ENCODE measurements around the gene SKIDA1.

Gene SKIDA1

DNA sequence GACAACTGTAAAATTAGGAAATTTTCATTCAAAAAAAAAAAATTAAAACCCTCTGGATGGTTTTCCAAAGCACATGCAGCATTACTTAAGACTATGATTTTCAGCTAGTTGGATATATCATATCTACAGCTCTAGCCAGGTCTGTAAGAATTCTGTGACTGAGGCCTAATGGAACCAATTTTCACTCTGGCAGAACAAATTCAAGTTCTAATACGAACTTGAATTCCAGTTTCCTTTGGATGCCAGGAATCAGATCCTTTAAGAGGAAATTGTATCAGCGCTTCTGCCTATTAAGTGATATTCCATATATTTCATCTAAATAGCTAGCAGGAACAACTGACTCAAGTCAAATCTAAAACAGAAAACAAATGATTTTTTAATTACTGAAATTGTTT lies 34.8 kb downstream of the SKIDA1 start:
- no peak overlapping the region for H3K27ac ChIP-seq (replicated peaks)
- no peak for DNase-seq (ENCODE audit: low read depth in 1 of 2, low spot score in 1 of 2)
- H3K4me3 ChIP-seq (replicated peaks; ENCODE audit: insufficient read depth, low read length) = no peak overlapping the region
- no peak for TF ChIP-seq GABPA (IDR thresholded peaks at IDR 0.05; ENCODE audit: low read depth)
- no peak for TF ChIP-seq SPI1 (IDR thresholded peaks at IDR 0.05; ENCODE audit: borderline replicate concordance, low read depth)
- no peak for TF ChIP-seq CTCF (IDR thresholded peaks at IDR 0.05; ENCODE audit: insufficient read depth, low read length)
- no peak for TF ChIP-seq POLR2AphosphoS5 (IDR thresholded peaks at IDR 0.05; ENCODE audit: low read depth)
- TF ChIP-seq, protein P1, sequence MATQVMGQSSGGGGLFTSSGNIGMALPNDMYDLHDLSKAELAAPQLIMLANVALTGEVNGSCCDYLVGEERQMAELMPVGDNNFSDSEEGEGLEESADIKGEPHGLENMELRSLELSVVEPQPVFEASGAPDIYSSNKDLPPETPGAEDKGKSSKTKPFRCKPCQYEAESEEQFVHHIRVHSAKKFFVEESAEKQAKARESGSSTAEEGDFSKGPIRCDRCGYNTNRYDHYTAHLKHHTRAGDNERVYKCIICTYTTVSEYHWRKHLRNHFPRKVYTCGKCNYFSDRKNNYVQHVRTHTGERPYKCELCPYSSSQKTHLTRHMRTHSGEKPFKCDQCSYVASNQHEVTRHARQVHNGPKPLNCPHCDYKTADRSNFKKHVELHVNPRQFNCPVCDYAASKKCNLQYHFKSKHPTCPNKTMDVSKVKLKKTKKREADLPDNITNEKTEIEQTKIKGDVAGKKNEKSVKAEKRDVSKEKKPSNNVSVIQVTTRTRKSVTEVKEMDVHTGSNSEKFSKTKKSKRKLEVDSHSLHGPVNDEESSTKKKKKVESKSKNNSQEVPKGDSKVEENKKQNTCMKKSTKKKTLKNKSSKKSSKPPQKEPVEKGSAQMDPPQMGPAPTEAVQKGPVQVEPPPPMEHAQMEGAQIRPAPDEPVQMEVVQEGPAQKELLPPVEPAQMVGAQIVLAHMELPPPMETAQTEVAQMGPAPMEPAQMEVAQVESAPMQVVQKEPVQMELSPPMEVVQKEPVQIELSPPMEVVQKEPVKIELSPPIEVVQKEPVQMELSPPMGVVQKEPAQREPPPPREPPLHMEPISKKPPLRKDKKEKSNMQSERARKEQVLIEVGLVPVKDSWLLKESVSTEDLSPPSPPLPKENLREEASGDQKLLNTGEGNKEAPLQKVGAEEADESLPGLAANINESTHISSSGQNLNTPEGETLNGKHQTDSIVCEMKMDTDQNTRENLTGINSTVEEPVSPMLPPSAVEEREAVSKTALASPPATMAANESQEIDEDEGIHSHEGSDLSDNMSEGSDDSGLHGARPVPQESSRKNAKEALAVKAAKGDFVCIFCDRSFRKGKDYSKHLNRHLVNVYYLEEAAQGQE (IDR thresholded peaks at IDR 0.05; ENCODE audit: insufficient replicate concordance, low read depth) = no peak
- no peaks in the 10 kb centered on the region for H3K27me3 ChIP-seq (ENCODE audit: insufficient read depth, poor library complexity, severe bottlenecking)

DNA sequence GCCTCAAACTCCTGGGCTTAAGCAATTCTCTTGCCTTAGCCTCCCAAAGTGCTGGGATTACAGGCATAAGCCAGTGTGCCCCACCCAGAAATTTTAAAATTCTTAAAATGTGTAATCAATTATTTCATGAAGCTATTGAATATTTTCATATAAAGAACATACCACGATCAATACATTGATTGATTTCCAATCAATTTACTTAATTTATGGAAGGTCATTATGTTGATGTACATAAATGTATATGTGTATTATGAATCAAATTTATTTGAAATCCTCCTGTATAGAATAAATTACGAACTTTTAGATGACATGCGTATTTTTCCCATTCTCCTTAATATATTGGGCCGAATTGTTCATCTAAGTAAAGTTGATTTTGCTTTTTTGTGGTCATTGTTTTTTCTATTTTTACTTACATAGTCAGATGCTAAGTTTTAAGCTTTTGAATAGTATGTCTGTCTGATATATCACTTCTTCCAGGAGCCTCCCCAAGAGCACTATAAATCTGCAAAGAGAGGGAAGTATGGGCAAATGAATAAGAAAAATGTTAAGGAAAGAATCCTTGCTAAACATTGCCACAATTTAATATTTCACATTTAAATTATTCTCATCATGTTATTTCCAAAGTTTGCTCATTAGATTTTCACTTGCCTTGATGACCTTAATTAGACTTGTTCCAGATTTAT lies 35.3 kb downstream of the SKIDA1 start:
- no peak overlapping the region for H3K27ac ChIP-seq (replicated peaks)
- H3K4me3 ChIP-seq (replicated peaks; ENCODE audit: insufficient read depth, low read length) = no peak overlapping the region
- TF ChIP-seq CTCF (IDR thresholded peaks at IDR 0.05; ENCODE audit: insufficient read depth, low read length) = no peak
- TF ChIP-seq POLR2AphosphoS5 (IDR thresholded peaks at IDR 0.05; ENCODE audit: low read depth) = no peak
- no peak for TF ChIP-seq GABPA (IDR thresholded peaks at IDR 0.05; ENCODE audit: low read depth)
- TF ChIP-seq SPI1 (IDR thresholded peaks at IDR 0.05; ENCODE audit: borderline replicate concordance, low read depth) = no peak
- TF ChIP-seq, protein P1 (IDR thresholded peaks at IDR 0.05; ENCODE audit: insufficient replicate concordance, low read depth) = no peak
- no peak for DNase-seq (ENCODE audit: low read depth in 1 of 2, low spot score in 1 of 2)
- no peaks in the 10 kb centered on the region for H3K27me3 ChIP-seq (ENCODE audit: insufficient read depth, poor library complexity, severe bottlenecking)

- Histone ChIP-seq H3K27ac (replicated peaks) (no peak overlapping the region), H3K4me3 (replicated peaks; ENCODE audit: insufficient read depth, low read length) (no peak overlapping the region), H3K27me3 (ENCODE audit: insufficient read depth, poor library complexity, severe bottlenecking) (no peaks in the 10 kb centered on the region)
- TF ChIP-seq POLR2AphosphoS5 (IDR thresholded peaks at IDR 0.05; ENCODE audit: low read depth) = no peak
- TF ChIP-seq GABPA (IDR thresholded peaks at IDR 0.05; ENCODE audit: low read depth) = no peak
- TF ChIP-seq CTCF (IDR thresholded peaks at IDR 0.05; ENCODE audit: insufficient read depth, low read length) = no peak
- TF ChIP-seq, protein P1 (IDR thresholded peaks at IDR 0.05; ENCODE audit: insufficient replicate concordance, low read depth) = no peak
- no peak for TF ChIP-seq SPI1 (IDR thresholded peaks at IDR 0.05; ENCODE audit: borderline replicate concordance, low read depth)
- DNase-seq (ENCODE audit: low read depth in 1 of 2, low spot score in 1 of 2) = no peak
These were observed 36.5 kb downstream of the SKIDA1 start for GRCh38 chr10:21488957-21489446.
